GM19324 (cell line): ENCODE measurements around the gene GNG4.
"Not testable (repeated sequence)": the region's sequence is repeated elsewhere in the genome, so short reads cannot be mapped to it uniquely, and the experiment has no call there.

Source experiments
- ATAC-seq: cut with Tn5 transposase; IDR thresholded peaks from one replicate; pipeline ENCODE4 v1.9.1; 2021; ENCODE audit warnings: mild to moderate bottlenecking, moderate library complexity; ENCODE audit not compliant: unreplicated experiment, low FRiP score

GNG4 gene

GRCh38 chr1:235546369-235547155 lies 103.0 kb downstream of the GNG4 start:
- not testable (repeated sequence) for ATAC-seq

DNA sequence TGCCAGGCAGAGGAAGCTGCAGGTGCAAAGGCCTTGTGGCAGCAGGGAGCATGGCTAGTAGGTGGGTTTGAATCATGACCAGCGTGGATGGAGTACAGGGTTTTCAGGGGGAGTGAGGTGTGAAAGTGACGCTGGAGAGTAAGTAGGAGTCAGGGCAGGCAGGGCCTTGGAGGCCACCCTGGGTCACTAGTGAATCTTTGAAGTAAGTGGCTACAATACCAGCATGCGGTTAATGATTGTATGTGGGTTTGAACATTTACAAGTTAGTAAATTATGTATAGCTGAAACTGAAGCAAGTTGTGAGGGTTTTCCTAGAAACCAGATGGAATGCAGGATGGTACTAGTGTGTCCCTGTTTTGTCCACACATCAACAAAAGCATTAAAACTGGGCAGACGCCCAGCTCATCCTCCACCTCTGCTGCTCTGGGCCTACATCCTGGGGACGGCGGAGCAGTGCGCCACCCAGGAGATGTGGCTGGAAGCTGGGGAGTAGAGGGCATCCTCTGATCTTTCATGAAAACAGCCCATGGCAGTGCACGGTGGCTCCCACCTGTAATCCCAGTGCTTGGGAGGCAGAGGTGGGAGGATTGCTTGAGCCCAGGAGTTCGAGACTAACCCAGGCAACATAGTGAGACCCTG lies 104.2 kb downstream of the GNG4 start:
- no peak for ATAC-seq

- not testable (repeated sequence) for ATAC-seq
Observed at GRCh38 chr1:235542845-235543244, 106.7 kb downstream of the GNG4 start.

DNA sequence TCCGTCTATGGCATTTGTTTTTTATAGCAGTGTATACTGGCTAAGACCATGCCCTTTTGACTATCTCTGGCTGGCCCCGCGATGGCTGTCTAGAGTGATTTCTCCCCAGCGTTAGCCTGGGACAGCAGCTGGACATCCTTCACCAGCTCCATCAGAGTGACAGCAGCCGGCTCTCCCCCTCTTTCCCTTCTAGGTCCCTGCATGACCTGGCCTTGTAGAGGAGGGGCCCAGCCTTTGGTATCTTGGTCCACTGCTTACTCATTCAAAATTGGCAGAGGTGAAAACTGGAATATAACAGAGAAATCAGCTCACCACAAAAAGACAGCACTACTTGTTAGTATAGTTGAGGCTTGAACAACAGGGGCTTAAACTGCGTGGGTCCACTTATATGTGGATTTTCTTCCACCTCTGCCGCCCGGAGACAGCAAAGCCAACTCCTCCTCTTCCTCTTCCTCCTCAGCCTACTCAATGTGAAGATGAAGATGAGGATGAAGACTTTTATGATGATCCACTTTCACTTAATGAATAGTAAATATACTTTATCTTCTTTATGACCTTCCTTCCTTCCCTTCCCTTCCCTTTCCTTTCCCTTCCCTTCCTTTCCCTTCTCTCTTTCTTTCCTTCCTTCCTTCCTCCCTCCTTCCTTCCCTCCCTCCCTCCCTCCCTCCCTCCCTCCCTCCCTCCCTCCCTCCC lies 116.0 kb downstream of the GNG4 start:
- no peak for ATAC-seq

DNA sequence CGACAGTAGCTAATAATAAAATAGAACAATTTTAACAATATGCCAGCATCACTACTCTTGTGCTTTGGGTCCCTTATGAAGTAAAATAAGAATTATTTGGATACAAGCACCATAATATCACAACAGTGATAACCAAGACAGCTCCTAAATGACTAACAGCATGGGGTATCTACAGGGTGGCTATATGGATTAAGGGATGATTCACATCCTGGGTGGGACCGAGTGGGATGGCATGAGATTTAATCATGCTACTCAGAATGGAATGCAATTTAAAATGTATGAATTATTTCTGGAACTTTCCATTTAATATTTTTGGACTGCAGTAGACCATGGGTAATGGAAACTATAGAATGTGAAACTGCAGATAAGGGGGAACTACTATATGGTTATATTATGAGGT lies 117.2 kb downstream of the GNG4 start:
- ATAC-seq: no peak

DNA sequence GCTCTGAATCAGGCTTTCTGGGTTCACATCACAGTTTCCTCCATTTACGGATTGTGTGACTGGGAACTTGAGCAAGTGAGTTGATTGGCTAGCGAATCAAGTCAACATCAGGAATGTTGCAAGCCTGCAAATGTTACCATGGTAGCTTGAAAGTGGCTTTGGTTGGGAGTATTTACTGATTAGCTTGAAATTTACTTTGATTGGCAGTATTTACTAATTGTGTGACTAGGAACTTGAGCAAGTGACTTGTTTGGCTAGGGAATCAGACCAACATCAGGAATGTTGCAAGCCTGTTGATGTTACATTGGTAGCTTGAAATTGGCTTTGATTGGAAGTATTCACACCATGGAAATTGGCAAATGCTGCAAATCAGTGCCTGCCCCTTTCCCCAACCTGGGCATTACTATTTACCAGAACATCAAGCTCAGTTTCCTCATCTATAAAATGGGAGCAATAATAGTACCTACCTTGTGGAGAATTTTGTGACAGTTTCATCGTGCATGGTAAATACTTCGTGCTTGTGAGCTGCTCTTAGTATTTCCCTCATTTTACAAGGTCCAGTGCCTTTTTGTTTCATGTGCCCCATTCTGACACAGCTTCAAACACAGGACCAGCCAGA lies 122.3 kb downstream of the GNG4 start:
- no peak for ATAC-seq

DNA sequence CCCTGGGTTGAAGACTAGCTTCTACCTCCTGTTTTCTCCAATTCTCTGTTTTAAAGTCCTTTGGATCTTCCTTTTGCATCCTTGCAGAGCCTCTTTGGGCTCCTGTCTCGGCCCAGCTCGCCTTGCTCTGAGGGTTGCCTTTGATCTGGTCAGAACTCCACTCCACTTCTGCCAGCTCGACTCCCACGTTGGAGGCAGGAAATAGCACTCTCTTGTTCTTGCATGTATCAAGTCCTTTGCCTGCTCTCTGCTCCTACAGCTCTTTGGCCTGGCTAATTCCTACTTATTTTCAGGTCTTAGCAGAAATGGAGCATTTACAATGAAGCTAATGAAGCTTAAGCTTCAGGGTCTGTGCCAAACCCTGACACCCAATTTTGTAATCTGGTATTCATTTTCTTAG lies 124.3 kb downstream of the GNG4 start:
- no peak for ATAC-seq

DNA sequence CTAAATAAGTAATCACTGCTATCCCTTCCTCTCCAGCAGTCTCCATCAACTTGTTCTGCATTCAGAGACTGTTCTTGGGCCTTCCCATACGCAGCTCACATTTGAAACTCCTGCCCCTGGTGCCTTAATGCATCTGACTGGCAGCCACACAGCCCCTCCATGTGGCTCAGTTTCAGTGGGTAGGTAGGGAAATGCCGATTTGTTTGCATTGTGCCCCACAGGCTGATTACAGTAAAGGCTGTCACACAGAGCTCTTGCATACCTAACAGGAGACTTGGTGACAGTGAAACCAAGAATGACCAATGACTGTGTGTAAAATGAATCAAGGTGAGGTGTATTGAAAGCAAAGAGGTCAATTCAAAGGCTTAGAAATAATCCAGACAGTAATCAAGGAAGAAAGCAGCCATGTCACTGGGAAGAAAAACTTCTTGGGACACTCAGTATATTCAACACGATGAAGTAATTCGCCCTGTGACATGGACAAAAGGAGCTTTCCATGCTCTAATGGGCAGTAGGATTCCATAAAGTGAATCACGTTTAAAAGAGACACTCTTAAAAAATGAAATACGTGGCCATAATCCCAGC lies 132.6 kb downstream of the GNG4 start:
- ATAC-seq: no peak

DNA sequence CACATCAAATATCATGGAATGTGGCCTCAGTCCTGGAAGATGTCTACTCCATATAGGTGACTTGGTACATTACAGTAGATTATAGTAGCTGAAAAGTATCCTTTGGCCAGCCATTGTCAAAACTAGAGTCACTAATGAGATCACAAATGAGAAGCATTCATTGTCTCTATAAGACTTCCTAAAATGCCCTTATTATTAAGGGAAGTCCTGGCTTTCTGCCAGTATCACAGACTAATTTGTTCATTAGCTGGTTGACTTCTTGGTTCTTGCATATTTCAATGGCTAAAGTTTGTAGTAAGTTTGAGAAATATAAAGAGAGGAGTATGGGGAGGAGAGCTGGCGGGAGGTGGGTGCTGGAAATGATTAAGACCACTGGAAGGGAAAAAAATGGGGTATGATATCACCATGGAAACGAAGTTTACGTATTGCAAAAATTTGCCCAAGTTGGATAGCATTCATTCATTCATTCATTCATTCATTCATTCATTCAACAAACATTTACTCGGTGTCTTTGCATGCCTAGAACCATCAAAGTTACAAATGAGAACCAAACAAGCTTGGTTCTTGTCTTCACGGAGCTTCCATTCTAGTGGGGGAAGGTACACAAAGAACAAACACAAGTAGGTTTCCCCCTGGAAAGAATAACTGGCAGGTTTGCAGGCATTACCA lies 133.6 kb downstream of the GNG4 start:
- no peak for ATAC-seq

- no peak for ATAC-seq
Observed at GRCh38 chr1:235513495-235514366, 135.9 kb downstream of the GNG4 start.

DNA sequence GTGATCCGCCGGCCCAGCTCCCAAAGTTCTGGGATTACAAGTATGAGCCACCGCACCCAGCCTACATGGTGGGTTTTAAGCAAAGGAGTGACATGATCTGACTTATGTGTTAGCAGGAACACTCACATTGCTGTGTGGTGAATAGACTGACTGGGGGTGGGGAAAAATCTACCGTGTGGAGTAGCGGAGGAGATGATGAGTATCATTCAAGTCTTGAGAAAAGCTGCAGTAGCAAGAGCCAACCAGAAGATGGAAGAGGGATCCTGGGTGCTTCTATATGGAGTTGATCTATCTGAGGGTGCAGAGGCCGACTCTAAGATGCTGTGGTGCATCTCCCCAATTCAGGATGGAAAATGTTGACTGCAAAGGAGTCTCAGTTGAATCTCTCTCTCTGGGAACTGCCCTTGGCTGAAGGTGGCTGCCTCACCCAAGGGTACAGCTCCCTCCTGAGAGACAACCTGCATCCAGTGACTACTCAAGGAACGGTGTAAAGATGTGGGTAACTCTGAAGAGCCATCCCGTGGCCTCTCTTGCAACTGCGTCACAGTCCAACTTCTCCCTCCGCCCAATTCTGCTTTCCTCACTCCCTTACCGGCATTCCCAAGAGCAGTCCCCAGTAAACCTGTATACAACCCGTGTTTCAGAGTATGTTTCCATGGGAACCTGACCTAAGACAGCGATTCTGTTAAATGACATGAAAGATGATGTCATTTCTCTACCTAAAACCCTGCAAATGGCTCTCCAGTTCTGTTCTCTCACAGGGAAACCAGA lies 137.9 kb downstream of the GNG4 start:
- ATAC-seq: no peak

DNA sequence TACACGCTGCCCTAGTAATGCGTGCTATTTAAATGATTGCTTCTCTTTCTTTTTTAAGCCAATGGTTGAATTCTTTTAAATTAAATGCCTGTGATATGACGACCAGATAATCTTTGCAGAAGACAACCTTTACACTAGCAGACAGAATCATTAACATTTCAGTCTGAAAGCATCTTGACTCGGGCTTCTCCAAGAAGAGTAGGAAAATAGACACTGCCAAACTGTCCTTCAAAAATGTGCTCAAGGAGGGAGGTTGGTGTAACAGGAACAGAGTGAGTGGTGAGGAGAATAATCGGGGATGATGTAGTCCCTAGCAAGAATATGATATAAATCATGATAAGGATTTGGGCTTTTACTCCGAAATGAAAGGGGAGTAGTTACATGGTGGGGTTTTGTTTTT lies 138.8 kb downstream of the GNG4 start:
- no peak for ATAC-seq

GRCh38 chr1:235507623-235508022 lies 142.0 kb downstream of the GNG4 start:
- ATAC-seq: no peak

GRCh38 chr1:235504494-235505222 lies 144.9 kb downstream of the GNG4 start:
- ATAC-seq: peak; percentile 91

- ATAC-seq: peak; percentile 51
Observed at GRCh38 chr1:235504122-235504493, 145.5 kb downstream of the GNG4 start, which contains the start of gene B3GALNT2. TSS of gene B3GALNT2 (minus strand) at chr1:235504452. CDS start at chr1:235504252, 200 bp downstream.

DNA sequence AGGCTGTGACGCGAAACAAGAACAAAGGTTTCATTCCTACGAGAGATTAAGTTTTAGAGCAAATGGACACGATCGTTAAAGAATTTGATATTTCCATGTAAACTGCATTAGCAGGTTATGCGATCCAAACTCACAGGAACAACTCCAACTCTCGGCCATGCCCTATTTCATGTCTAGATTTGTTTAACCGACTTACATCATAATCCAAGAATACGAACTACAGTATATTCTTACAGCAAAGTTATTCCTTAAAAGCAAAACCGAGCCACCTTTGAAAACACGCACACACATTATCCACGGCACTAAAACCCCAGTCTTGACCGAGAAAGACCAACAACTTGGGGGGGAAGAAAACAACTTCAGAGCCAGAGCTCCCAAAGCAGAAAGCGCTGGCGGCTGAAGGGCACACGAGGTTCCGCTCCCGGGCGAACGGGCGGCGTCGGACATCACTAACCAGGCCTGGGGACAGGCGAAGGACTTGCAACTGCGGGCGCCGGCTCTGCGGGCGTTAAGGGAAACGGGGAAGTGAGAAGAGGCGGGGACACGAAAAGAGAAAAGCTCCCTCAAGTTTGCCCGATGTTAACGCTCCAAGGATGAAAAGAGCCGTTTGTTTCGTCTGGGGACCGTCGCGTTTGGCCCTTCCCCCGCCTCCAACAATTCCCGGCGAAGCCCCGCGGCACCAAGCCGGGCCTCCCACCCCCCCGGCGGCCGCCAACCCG lies 146.0 kb downstream of the GNG4 start:
- peak; percentile 19 for ATAC-seq
